Prostate gland (tissue), 2 donors: ENCODE measurements around the gene KANK4.

Experiments used
- POLR2AphosphoS5 ChIP-seq: sonication (generic); formaldehyde crosslinking; IDR thresholded peaks from one replicate; pipeline ENCODE4 v1.6.1; 2017; ENCODE audit warnings: antibody characterized with exemption
- TF ChIP-seq, protein P1 (sequence below), 4 experiments: fragments of 200-600 bp in 2 of 4; fragments of 450-650 bp in 2 of 4; sonication (generic) in 2 of 4; IDR thresholded peaks; 1 replicate in 3 of 4; 2 replicates in 1 of 4; pipeline ENCODE4 v1.5.1; 2016 to 2019; ENCODE audit warnings: antibody characterized with exemption in 4 of 4, mild to moderate bottlenecking in 2 of 4, moderate library complexity in 2 of 4

DNA sequence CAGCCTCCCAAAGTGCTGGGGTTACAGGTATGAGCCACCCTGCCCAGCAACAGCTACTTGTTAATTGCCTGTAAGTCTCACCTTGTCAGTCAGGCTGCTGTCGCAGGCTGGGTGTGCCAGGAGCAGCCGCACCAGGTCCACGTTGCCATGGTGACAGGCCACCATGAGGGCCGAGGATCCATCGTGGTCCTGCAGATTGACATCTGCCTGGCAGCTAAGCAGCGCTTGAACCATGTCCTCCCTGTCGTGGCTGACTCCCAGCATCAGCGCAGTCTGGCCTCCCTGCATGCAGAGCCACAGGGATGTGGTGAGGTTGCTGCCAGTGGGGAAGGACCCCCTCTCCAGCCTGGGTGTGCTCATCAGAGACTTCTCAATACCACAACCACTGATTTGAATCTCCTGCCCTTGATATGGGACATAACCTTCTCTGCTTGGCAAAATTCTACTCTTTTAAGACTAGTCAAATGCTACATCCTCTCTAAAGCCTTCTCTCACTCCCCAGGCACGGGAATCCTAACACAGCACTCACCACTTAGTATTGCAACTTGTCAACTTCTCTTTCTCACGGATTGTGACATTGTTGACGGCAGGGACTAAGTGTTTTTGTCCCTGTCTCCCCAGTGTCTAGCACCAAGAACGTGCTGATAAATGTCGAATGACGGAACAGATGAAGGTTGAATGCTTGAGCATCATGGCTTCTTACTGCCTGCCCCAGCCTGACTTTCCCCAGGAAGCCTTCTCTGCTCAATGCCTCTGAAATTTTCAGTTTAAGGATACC, 71.7 kb downstream of the KANK4 start:
- TF ChIP-seq, protein P1, sequence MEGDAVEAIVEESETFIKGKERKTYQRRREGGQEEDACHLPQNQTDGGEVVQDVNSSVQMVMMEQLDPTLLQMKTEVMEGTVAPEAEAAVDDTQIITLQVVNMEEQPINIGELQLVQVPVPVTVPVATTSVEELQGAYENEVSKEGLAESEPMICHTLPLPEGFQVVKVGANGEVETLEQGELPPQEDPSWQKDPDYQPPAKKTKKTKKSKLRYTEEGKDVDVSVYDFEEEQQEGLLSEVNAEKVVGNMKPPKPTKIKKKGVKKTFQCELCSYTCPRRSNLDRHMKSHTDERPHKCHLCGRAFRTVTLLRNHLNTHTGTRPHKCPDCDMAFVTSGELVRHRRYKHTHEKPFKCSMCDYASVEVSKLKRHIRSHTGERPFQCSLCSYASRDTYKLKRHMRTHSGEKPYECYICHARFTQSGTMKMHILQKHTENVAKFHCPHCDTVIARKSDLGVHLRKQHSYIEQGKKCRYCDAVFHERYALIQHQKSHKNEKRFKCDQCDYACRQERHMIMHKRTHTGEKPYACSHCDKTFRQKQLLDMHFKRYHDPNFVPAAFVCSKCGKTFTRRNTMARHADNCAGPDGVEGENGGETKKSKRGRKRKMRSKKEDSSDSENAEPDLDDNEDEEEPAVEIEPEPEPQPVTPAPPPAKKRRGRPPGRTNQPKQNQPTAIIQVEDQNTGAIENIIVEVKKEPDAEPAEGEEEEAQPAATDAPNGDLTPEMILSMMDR (IDR thresholded peaks at IDR 0.05), result no peak
- TF ChIP-seq POLR2AphosphoS5, result no peak
